HG03378 (cell line): ENCODE data around the gene CCDC92B.
"Not testable (repeated sequence)": the region's sequence is repeated elsewhere in the genome, so short reads cannot be mapped to it uniquely, and the experiment has no call there.

Experiments used
- ATAC-seq: cut with Tn5 transposase; IDR thresholded peaks from one replicate; pipeline ENCODE4 v1.9.1; 2021; ENCODE audit warnings: mild to moderate bottlenecking, moderate library complexity; ENCODE audit not compliant: unreplicated experiment

Gene CCDC92B

GRCh38 chr17:2704890-2705248 is 44.6 kb downstream of the CCDC92B start:
- ATAC-seq, result no peak

- ATAC-seq, result no peak
Observed at GRCh38 chr17:2704031-2704889, 45.2 kb downstream of the CCDC92B start.

DNA sequence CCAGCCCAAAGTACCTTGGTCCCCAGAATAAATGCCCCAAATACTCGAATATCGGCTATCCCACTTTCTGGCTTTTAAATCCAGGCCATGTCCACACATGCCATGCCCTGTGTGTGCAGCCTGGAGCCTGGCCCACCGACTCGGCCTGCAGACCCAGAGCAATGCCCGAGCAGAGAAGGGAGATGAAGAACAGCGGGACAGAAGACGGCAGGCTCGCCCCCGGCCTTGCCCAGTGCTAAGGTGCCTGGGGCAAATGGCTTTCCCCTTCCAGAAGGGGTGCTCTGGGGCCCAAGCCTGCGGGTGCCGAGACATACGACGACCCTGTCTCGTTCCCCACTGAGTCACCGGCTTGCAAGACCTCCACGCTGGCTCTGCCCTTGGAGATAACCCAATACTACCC is 45.8 kb downstream of the CCDC92B start:
- no peak for ATAC-seq

GRCh38 chr17:2703181-2703580 is 46.3 kb downstream of the CCDC92B start:
- ATAC-seq, result no peak

DNA sequence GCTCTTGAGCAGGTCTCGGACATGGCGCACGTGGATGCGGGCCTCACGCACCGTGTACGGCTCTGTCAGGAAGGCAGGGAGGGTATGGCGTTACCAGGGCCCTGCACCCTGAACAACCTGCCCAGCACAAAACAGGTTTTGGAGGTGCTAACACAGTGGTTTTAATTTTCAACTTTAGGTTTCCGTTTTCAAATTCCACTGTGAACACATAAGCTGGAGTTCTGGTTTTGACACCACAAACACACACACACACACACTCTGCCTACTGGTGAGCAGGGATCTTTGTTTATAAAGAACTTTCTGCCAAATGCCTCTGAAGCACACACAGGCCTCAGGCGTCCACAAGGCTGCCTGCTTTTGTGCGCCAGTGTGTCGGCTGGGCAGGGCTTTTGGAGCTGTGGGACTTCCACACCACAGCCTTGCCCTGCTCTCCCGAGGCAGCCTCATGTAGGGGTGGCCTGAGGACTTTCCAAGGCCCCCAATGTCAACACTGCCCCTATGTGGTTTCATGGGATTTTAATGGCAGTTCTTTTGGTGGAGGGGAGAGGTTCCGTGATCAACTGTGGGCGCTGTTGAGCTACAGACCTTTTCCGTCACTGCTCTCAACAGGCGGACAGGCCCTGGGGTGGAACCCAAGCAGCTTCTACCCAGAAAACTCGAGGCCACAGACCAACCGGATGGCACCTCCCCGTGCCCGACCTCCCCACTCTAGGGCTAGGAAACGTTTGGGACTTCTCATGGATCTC is 47.3 kb downstream of the CCDC92B start:
- ATAC-seq, result no peak

DNA sequence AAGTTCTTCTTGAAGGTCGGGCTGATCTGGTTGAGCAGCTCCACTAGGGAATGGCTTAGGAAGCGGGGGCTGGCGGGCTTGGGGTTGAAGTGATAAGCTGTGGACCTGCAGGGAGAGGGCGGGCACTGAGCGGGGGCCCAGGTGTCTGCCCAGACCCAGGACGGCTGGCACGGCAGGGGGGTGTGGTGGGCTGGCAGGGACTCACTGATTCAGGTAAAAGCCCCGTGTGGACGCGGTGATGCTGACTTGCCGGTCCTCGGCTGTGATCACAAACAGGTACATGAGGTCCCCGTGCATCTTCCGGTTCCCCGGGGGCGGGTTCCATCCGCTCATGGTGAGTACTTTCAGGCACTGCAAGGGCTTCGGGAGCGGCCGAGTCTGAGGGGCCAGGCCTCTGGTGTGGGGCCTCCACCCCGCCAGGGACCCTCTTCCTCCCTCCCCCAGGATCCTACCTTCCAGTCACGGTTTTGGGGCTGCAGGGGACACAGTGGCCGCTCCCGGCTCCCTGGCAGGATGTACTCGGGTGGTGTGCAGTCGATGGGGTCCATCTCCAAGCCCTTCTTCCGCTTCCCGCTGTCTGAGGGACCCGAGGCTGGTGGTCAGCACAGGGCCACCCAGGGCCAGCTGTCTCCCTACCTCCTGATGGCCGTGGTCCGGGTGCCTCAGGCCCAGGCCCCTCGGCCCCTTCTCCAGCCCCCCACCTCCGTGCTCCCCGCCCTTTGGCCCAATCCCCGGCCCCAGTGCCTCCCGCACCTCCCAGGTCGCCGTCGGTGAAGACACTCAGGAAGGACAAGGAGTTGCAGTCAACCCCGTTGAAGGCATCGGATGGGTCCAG is 48.1 kb downstream of the CCDC92B start:
- no peak for ATAC-seq

DNA sequence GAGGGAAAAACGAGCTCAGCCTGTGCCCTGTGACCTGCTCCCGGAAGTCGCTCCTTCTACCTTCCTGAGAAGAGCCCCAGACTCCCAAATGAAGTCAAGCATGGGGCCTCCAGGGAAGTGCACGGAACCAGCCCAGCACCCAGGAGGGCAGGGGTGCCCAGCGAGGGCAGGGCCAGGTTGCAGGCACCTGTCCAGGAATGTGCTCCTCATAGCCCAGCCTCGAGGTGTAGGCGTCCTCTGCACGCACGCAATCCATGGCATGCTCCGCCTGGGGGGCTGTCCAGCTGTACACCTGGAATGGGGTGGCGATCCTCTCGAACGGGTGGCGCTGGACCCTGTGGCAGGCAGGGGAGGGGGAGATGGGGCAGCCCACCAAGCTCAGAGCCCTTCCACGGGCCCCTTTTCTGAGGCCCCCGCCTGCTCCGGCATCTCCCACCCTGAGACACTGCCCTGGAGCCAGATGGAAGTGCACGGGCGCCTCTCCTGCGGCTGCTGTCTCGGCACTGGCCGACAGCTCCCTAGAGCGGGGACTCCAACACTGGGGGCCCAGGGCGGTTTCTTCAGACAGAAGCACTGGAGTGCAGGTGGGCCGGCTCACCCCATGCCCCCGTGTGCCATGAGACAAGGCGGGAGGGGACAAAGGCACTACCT is 48.8 kb downstream of the CCDC92B start:
- ATAC-seq, result no peak

GRCh38 chr17:2700030-2700490 is 49.4 kb downstream of the CCDC92B start:
- no peak for ATAC-seq

- ATAC-seq, result not testable (repeated sequence)
Observed at GRCh38 chr17:2699216-2699805, 50.1 kb downstream of the CCDC92B start.

- ATAC-seq, result no peak
Observed at GRCh38 chr17:2697611-2698162, 51.8 kb downstream of the CCDC92B start.

GRCh38 chr17:2695961-2696760 is 53.3 kb downstream of the CCDC92B start:
- ATAC-seq, result no peak

- ATAC-seq, result no peak
Observed at GRCh38 chr17:2695243-2695960, 54.0 kb downstream of the CCDC92B start.

DNA sequence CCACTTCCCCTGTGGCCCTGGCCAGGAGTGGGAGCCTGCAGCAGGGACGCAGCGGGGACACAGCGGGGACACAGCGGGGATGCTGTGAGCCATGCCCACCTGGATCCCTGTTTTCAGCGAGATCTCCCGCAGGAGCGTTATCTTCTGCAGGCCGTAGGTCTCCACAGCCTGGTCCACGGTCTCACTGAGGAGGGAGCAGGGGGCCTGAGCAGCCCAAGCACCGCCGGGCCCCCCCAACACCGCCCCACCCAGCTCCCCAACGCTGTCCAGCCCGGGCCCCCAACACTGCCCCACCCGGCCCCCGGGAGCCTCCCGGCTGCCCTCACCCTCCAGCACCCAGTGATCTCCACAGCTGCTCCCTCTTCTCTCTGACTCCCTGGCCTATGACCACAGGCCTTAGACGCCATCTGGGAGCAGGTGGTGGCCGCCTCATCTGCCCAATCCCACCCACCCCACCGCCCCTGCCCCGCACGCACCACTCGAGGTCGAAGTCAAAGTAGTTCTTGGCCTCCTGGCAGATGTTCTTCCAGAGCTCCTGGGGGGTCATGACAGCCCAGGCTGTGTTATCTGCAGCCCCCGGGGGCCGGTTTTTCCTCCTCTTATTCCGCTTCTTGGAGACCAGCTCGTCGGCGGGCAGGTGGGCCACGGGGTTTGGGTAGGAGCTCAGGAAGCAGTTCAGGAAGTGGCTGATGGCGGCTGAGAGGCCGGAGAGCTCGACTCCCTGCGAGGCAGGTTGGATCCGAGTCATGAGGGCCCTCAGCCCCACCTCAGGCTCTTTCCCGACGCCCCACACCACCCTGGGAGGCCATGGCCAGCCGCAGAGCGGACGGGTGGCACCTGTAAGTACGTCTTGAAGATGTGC is 54.8 kb downstream of the CCDC92B start:
- ATAC-seq, result no peak

- ATAC-seq, result no peak
Observed at GRCh38 chr17:2693561-2694380, 55.7 kb downstream of the CCDC92B start.

GRCh38 chr17:2692781-2693135 is 56.7 kb downstream of the CCDC92B start:
- no peak for ATAC-seq

DNA sequence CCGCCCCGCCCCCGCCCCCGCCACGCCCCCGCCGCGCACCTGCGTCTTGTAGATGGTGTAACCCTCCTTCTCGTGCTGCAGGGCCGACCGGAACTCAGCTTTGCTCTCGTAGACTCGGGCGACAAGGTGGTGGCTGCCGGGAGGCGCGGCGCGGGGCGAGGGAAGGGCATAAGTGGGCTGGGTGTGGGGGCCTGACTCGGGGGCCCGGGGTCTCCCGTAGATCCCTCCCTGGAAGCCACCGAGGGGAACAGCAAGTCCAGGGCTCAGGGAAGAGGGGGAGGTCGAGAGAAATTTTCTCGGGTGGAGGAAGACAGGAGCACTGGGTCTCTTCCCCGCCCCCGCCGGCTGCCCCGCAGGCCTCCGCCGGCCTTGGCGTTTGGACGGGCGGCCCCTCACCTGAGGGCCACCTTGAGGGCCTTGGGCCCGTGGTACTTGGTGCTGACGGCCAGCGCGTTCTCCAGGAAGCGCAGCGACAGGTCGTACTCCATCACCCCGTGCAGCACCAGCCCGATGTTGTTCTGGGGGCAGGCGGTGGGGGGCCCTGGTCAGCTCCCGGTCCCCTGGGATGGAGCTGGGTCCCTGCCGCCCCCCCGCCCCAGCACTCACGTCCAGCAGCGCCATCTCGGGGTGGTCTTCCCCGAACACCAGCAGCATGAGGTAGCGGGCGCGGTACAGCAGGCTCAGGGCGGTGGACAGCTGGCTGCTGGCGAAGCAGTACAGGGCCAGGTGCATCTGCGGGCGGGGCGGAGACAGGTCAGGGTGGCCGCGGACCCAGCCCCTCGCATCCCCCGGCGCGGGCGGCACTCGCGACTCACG is 57.3 kb downstream of the CCDC92B start:
- no peak for ATAC-seq
